Fibroblast of gingiva (primary cell): ENCODE measurements around the gene ZFAND2A.
"Not testable (repeated sequence)": the region's sequence is repeated elsewhere in the genome, so short reads cannot be mapped to it uniquely, and the experiment has no call there.

Source experiments
- DNase-seq: peaks from one replicate; pipeline ENCODE4 v3.0.0-alpha.2; 2011; ENCODE audit warnings: low read depth

Gene ZFAND2A

DNA sequence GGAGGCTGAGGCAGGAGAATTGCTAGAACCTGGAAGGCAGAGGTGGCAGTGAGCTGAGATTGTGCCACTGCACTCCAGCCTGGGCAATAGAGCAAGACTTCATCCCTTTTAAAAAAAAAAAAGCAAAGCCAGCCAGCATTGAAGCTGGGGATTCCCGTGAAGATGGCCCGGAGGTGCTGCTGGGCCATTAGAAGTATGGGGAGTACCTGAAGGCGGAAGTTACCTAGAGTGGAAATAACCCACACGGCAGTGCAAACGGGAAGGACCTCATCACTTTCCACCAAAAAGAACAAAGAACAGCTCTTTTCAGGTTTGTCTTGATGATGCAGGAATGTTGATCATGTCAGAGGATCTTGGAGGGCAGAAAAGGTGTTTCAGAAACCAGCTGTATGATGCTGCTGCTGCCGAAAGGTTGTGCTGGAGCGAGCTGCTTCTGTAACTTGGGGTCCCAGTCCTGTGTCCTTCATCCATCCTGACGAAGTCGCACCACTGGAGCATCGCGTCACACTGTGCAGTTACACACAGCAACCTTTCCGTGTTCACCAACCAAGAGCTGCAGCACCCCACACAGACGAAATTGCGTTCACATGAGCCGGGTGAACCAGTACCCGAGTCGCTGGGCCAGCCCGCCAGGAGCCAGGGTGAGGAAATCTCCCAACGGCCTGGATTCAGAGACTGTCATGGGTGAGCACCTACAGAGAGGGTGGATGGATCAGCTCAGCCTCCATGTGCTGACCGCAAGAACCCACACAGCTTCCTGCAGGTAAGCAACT, 8.2 kb downstream of the ZFAND2A start:
- DNase-seq = no peak

- DNase-seq = no peak
Observed at GRCh38 chr7:1151156-1151555, 8.8 kb downstream of the ZFAND2A start.

- no peak for DNase-seq
Observed at GRCh38 chr7:1150400-1151002, 9.5 kb downstream of the ZFAND2A start.

DNA sequence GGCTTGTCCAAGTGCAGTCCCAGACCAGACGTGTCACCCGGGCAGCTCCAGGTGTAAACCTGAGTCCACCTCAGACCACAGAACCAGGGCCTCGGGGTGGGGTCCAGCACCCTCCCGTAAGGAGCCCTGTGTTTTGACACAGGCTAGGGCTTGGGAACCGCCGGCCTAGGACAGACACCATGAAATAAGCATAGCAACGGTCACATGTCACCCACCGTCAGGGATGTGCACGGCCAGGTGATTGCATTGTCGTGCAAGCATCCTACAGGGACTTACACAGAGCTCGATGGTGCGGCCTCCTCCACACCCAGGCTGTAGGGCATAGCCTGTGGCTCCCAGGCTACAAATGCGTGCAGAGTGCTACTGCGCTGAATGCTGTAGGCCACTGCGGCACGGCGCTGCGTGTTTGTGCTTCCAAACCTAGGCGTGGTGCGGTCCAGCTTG, 10.6 kb downstream of the ZFAND2A start:
- no peak for DNase-seq

GRCh38 chr7:1147873-1148272, 12.1 kb downstream of the ZFAND2A start:
- not testable (repeated sequence) for DNase-seq

- peak; percentile 53 for DNase-seq
Observed at GRCh38 chr7:1144269-1144771, 15.7 kb downstream of the ZFAND2A start.

- not testable (repeated sequence) for DNase-seq
Observed at GRCh38 chr7:1143031-1143430, 17.0 kb downstream of the ZFAND2A start.

DNA sequence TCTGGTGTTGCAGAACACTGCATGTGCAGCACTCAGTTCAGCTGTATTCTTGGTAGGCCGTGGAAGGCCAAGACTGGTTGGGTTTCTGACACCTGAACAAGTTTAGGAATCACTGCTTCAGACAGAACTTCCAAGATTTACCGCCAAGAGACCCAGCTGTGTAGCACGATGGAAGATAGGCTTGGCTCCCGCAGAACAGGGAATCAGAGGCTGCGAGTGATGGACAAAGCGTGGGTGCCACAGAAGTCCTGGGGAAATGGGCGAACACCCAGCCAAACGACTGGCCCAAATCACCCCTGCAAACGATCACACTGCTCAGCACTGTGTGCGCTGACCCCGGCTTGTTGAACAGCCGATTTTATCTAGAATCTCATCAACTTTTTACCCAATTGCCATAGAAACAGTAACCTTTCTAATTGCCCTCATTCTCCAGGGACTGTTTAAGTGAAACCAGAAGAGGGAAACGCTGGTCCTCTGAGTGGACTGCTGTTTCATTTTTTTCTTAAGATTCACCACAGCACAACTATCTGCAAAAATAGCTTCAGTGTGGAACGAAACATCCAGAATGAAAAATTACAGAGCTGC, 17.9 kb downstream of the ZFAND2A start:
- peak; percentile 50 for DNase-seq

DNA sequence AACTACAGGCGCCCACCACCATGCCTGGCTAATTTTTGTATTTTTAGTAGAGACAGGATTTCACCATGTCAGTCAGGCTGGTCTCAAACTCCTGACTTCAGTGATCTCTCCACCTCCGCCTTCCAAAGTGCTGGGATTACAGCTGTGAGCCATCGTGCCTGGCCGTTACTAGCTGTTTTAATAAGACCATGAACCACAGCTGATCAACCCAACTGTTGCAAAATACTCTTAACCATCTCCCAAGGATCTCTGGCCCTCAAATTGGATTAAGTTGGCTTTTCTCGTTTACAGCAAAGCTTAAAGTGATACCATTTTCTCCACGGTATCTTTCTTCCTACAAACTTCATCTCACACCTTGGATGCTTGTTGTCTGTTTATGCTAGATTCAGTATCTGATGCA, 18.3 kb downstream of the ZFAND2A start:
- DNase-seq = no peak

- DNase-seq = no peak
Observed at GRCh38 chr7:1140476-1141104, 19.4 kb downstream of the ZFAND2A start.

GRCh38 chr7:1137517-1138167, 22.4 kb downstream of the ZFAND2A start:
- DNase-seq = no peak

DNA sequence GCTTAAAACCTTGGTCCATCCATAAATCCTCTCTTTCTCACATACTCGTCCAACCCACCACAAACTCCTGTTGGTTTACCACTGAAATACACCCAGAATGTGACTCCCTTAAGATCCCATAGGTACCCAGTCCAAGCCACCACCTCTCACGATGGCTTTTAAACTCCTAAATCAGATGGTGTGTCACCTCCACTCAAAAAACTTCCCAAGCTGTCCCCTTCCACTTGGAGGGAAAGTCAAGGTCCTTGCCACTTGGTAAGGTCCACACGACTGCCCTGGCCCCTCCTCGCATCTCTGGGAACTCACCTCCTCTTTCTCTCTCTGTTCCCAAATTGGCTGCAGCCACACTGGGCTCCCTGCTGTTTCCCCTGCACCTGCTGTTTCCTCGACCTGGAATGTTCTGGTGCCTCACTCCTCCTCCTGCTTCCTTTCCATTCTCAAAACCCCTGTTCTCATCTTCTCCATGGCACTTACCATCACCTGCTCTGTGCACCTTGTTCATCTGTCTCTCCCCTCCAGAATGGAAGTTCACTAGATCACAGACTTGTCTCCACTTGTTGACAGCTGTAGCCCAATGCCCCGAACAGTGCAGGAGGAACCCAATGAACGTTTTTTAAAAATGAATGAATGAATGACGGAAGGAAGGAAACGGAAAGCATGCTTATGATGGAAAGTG, 23.0 kb downstream of the ZFAND2A start:
- no peak for DNase-seq

- no peak for DNase-seq
Observed at GRCh38 chr7:1134951-1135350, 25.0 kb downstream of the ZFAND2A start.

- no peak for DNase-seq
Observed at GRCh38 chr7:1131471-1132265, 28.3 kb downstream of the ZFAND2A start.

DNA sequence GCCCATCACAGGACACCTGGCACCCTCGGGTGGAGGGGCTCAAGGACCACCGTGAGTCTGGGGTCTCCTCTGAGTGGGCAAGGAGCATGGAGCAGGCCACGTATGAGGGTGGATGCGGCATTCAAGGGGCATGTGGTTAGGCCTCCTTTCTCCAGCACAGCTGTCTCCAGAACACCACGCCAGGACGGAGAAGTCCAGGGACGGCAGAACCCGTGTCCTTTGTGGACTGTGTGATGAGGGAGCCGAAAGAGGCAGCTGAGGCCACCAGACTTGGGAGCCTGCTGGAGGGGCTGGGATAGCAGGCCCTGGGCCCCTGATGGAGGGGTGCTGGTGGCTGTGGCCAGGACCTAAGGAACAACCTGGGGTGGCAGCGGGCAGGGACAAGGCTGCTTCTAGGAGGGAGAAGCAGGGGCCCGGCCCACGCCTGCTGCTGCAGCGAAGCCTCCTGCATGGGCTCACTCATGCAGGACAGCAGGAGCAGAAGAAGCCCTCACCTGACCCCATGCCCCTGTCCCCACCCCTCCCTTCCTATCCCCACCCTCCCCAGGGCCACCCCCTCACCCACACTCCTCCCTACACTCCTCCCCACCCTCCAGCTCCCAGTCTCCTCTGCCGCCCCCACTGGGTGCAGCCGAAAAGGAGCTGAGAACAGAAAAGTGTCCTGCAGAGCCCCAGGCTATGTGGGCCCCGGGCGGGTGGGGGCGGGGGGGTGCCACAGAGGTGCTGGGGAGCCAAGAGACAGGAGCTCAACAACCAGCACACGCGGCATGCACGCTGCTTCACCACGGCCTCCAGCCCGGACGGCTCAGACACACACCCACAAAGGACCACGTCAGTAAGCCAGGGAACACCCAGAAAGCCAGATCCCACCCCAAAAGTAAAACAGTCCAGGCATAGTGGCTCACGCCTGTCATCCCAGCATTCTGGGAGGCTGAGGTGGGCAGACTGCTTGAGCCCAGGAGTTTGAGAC, 29.7 kb downstream of the ZFAND2A start:
- DNase-seq = no peak

DNA sequence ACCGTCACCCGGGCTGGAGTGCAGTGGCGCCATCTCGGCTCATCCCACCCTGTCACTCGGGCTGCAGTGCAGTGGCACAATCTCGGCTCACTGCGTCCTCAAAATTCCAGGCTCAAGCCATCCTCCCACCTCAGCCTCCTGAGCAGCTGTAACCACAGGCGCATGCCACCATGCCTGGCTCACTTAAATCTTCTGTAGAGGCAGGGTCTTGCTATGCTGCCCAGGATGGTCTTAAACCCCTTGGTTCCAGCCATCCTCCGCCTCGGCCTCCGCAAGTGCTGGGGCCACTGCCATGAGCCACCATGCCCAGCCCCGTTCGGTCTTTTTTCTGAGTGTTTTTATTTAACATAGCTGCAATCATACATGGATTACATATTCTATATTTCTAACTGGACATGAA, 30.6 kb downstream of the ZFAND2A start:
- DNase-seq = no peak

- DNase-seq = no peak
Observed at GRCh38 chr7:1127001-1127400, 33.0 kb downstream of the ZFAND2A start.

- DNase-seq = no peak
Observed at GRCh38 chr7:1125603-1125969, 34.4 kb downstream of the ZFAND2A start.

DNA sequence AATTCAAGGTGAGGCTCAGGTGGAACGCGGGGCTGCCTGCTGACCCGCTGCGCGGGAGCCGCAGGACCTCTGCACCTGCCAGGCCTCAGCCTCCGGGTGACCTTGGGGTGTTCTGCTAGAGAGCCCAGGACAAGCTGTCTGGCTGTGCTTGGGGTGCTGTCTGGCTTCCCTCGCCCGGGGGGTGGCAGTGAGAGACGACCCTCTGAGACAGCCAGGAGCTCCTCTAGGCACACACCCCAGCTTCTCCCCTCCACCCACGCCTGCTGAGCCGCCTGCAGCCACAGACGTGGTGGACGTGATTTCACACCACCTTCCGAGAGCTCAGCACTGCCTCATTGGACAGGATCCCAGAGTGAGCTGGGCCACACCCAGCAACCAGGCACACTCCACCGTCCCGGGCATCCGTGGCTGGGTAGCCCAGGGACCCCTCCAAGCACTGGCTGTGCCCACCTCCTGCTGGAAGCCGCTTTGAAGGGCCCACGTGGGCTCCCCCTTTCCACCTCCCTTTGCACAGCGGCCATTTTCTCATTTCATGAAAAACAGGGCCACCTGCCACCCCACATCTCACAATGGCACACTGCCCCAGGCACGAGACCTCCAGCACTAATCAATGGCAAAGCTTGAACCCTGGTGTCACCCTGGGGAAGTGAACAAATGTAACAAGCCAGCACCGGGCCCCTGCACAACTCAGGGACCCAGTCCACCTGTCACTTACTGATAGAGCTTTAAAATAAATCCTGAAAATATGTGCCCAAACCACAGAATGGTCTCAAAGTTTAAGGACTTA, 35.0 kb downstream of the ZFAND2A start:
- DNase-seq = no peak
